H1 (cell line): ENCODE measurements around the gene PKD1L1. TPM values are rescaled to one million over a fixed set of nuclear protein-coding genes. Genes with fewer than 3 reads are reported as not detected.

ENCODE experiments used
- polyA plus RNA-seq, 7 experiments: library from polyadenylated mRNA; depleted of rRNA in 3 of 7; stranded (reverse) in 5 of 7; unstranded in 2 of 7; fragments of >200 nt in 5 of 7; fragments of 200-250 nt in 2 of 7; gene quantifications; 1 replicate in 5 of 7; 2 replicates in 1 of 7; 4 replicates in 1 of 7; pipeline versions ENCODE4 v1.2.1 to v1.2.3, GENCODE V29; 2011 to 2013; ENCODE audit warnings: missing spikeins in 2 of 7, mixed read lengths in 2 of 7
- total RNA-seq: library from RNA; stranded (reverse); fragmentation: NEBNext Ultra II Directional; extraction: Animal tissue kit (Norgen Biotek cat#: 25700); gene quantifications from 2 replicates; pipeline ENCODE4 v1.2.1, GENCODE V29; 2021

Gene PKD1L1
- total and polyA plus RNA-seq, 2 of the 8 experiments (the other 6 are each of a cell fraction or from before 2014, with no cell fraction given): 0.22 to 0.35 TPM

Other genes with a start within 250 kb of the PKD1L1 start
- gene HUS1, start 31.1 kb upstream of the PKD1L1 start, total RNA-seq: 32.0 and 33.0 TPM in 2 replicates
- gene HUS1, start 31.1 kb upstream of the PKD1L1 start, polyA plus RNA-seq (2011; rRNA removed): 11.4 and 15.0 TPM in 2 replicates
- not detected in 2 replicates for gene SUN3, start 80.6 kb upstream of the PKD1L1 start, total RNA-seq
- not detected in 2 replicates for gene SUN3, start 80.6 kb upstream of the PKD1L1 start, polyA plus RNA-seq (2011; rRNA removed)
- gene C7orf57, start 87.1 kb upstream of the PKD1L1 start, total RNA-seq: 0.27 and 0.56 TPM in 2 replicates
- 0.08 and 0.25 TPM in 2 replicates for gene C7orf57, start 87.1 kb upstream of the PKD1L1 start, polyA plus RNA-seq (2011; rRNA removed)
- 37.5 and 40.7 TPM in 2 replicates for gene UPP1, start 140.8 kb upstream of the PKD1L1 start, total RNA-seq
- 46.2 and 61.4 TPM in 2 replicates for gene UPP1, start 140.8 kb upstream of the PKD1L1 start, polyA plus RNA-seq (2011; rRNA removed)
- gene ABCA13, start 223.0 kb upstream of the PKD1L1 start, total RNA-seq: 0.07 and 0.13 TPM in 2 replicates
- gene ABCA13, start 223.0 kb upstream of the PKD1L1 start, polyA plus RNA-seq (2011; rRNA removed): 0.02 and 0.09 TPM in 2 replicates